Measurements from ENCODE around the gene ZSWIM3.
A peak's percentile ranks its signal among the peaks of the same experiment; 100 is the strongest.

ZSWIM3 gene

GRCh38 chr20:45910670-45911485, 53.5 kb downstream of the ZSWIM3 start:
- peak; percentile 89 for DNase-seq

- DNase-seq = peak; percentile 13
Measured at GRCh38 chr20:45911486-45912343, 54.3 kb downstream of the ZSWIM3 start, which contains the start of gene PLTP. Gene PLTP, minus strand, starts transcription at chr20:45912155. Its CDS starts 703 bp downstream, at chr20:45911452.

- no peak for DNase-seq
Measured at GRCh38 chr20:45912344-45912682, 54.9 kb downstream of the ZSWIM3 start.

- DNase-seq = no peak
Measured at GRCh38 chr20:45913116-45913515, 55.7 kb downstream of the ZSWIM3 start.

GRCh38 chr20:45917790-45918141, 60.4 kb downstream of the ZSWIM3 start:
- DNase-seq = no peak

- no peak for DNase-seq
Measured at GRCh38 chr20:45918182-45918737, 60.8 kb downstream of the ZSWIM3 start.

- no peak for DNase-seq
Measured at GRCh38 chr20:45918779-45919537, 61.5 kb downstream of the ZSWIM3 start.

- DNase-seq = no peak
Measured at GRCh38 chr20:45919542-45920399, 62.4 kb downstream of the ZSWIM3 start.

- no peak for DNase-seq
Measured at GRCh38 chr20:45920462-45921336, 63.3 kb downstream of the ZSWIM3 start.

- DNase-seq = no peak
Measured at GRCh38 chr20:45921337-45922189, 64.1 kb downstream of the ZSWIM3 start.

- no peak for DNase-seq
Measured at GRCh38 chr20:45924391-45925261, 67.2 kb downstream of the ZSWIM3 start.

GRCh38 chr20:45925821-45926506, 68.5 kb downstream of the ZSWIM3 start:
- DNase-seq = no peak

- DNase-seq = no peak
Measured at GRCh38 chr20:45926731-45927070, 69.3 kb downstream of the ZSWIM3 start.

- DNase-seq = no peak
Measured at GRCh38 chr20:45927071-45927878, 69.9 kb downstream of the ZSWIM3 start.

Measured in CD4-positive, alpha-beta T cell treated with Interleukin-4 for 4 hours (primary cell).